8988T (cell line): Measurements from ENCODE around the gene PIGU.
"Not testable (repeated sequence)": the region's sequence is repeated elsewhere in the genome, so short reads cannot be mapped to it uniquely, and the experiment has no call there.

Experiments used
- DNase-seq: peaks from one replicate; pipeline ENCODE4 v3.0.0; 2011

The PIGU gene

GRCh38 chr20:34706912-34707784 lies 30.3 kb upstream of the PIGU start:
- DNase-seq: no peak

- no peak for DNase-seq
Observed at GRCh38 chr20:34706302-34706875, 29.5 kb upstream of the PIGU start.

DNA sequence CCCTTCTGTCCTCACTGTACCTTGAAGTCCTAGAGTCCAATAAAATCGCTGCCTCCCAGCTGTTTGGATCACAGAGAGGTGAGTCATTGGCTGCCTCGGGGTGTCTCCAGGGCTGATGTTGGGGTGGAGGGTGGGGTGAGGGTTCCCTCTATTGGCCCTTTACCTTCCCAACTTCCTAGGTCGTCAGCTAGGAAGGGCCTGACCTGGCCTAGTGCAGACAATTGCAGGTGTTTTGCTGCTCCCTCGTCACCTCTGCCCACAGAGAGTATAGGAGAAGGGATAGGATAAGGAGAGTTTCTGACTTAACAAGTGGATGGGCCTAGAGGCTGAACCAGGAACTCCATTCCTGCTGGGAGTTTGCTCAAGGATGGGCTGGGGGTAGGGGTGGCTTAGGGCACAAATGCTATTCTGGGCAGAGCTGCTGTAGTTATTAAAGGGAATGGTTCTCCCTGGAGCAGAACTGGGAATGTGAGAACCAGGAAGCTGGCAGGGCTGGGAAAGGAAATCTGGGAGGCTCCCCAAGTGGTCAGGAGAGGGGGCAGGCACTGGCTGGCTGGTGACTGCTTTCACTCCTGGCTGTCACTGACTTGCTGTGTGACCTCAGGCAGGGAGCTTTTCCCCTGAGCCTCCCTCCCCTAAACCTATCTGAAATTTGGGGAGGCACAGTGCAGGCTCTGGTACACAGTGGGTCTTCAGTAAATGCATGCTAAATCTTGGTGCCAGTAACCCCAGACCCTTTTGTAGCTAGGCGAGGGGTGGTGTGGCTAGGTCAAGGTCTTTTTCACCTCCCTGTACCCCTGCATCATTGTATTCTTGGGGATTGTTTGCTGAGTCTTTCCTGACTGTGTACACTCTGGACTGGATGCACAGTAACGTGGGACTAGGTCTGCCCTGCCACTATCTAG lies 28.8 kb upstream of the PIGU start:
- DNase-seq: no peak

DNA sequence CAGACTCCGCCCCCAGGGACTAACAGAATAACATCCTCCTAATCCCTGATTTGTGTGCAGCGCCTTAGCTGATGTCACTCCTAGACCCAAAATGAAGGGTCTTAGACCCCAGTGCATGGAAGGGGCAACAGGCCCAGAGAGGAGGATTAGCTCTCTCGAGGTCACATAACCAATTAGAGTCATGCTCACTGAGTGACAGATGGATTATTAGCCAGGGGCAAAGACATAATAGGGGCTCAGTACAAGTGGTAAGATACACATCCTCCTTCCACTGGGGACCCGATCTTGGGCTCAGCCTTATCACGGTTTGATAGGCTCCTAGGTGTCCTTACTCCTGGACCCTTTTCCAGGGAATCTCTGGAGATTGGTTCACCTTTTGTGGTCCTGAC lies 28.1 kb upstream of the PIGU start:
- DNase-seq: no peak

DNA sequence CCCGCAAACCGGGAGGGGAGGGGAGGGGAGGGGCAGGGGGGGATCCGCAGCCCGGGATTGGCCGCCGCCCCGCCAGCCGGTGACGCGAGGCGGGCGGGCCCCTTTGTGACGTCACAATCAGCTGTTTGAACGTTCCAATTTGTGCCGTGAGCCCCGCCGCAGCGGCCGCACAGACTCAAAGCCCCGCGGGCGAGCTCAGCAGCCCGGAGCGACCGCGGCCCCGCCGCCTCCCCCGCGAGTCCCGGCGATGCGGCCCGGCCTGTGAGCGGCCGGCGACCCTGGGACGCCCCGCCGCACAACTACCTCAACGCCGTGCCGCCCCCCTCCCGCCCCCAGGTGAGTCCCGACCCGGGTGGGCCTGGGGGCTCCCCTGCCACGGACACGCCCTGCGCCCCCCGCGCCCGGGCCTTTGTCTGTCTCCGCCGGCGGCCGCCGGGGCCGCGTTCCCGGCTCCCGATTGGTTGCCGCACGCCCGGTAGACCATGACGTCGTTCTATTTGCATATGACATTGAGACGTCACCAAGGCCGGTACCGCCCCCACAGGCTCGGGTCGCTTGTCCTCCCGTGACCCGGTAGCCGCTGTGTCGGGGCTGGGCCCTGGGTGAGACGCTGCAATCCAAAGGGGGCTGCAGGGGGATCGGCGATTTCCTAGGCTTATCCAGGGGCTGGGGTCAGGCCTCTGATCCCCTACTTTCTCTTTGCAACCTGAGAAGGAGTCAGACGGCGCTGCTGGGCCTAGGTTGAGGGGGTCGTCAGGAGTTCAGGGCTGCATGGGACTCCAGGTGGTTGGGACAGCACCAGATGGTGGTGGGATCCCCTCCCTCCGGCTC lies 27.5 kb upstream of the PIGU start, which contains the start of gene TP53INP2:
Gene TP53INP2, plus strand, starts transcription at position 168 of the 831 bp plus-strand sequence. CDS start 4,396 bp downstream, outside the sequence.
- peak; percentile 83 for DNase-seq

- no peak for DNase-seq
Observed at GRCh38 chr20:34703424-34704176, 26.7 kb upstream of the PIGU start.

DNA sequence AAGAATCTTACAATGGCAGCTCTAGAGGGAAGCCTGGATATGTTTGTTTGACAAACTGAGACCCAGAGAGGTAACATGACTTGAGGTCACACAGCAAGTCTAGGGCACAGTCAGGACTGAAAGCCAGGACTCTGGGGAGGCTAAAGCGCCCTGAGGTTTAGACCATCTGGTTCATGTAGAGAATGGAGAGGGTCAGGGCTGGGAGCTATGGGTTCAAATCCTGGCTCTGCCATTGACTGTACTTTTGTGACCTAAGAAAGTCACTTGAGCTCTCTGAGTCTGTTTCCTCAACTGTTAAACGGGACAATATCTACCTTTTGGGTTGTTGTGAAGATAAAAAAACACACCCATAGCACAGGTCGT lies 26.1 kb upstream of the PIGU start:
- no peak for DNase-seq

DNA sequence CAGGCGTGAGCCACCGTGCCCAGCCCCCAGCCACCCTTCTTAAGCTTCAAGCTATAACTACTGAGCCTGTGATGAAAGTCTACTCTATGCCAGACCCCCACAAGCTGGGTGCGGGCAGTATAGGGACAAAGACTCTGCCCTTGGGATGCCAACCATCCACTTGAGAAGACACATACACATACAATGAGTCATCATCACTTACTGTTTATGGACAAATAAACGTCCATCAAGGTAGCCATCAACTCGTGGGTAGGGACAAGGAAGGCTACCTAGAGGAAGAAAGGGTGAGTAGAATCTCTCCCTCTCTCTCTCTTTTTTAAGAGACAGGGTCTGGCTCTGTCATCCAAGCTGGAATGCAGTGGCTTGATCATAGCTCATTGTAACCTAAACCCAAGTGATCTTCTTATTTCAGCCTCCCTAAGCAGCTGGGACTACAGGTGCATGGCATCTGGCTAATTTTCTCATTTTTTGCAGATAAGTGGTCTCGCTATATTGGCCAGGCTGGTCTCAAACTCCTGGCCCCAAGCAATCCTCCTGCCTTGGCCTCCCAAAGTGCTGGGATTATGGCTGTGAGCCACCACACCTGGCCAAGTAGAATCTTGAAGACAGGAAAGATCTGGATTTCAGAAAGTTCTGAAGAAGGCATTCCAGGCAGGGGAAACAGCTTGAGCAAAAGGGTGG lies 24.7 kb upstream of the PIGU start:
- DNase-seq: no peak

- DNase-seq: no peak
Observed at GRCh38 chr20:34693414-34693813, 16.5 kb upstream of the PIGU start.

- DNase-seq: no peak
Observed at GRCh38 chr20:34691838-34692237, 14.9 kb upstream of the PIGU start.

- no peak for DNase-seq
Observed at GRCh38 chr20:34689486-34689885, 12.6 kb upstream of the PIGU start.

- DNase-seq: no peak
Observed at GRCh38 chr20:34683667-34684066, 6.8 kb upstream of the PIGU start.

GRCh38 chr20:34680586-34681175 lies 3.8 kb upstream of the PIGU start:
- DNase-seq: no peak

- DNase-seq: no peak
Observed at GRCh38 chr20:34675993-34676641, 775 bp downstream of the PIGU start.

DNA sequence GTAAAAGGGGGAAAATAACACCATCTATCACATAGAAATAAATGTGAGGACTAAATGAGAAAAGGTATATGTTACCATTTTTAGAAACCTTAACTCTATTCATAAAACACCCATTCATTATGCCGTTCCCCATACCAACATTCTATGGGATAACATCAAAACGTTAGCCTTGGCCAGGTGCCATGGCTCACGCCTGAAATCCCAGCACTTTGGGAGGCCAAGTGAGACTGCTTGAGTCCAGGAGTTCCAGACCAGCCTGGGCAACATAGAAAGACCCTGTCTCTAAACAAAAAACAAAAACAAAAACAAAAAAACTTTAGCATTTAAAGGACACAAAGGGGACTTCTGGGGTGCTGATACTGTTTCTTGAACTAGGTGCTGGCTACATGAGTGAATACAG lies 1.3 kb downstream of the PIGU start:
- DNase-seq: no peak

- DNase-seq: no peak
Observed at GRCh38 chr20:34673412-34673811, 3.5 kb downstream of the PIGU start.

- no peak for DNase-seq
Observed at GRCh38 chr20:34669094-34669493, 7.8 kb downstream of the PIGU start.

- not testable (repeated sequence) for DNase-seq
Observed at GRCh38 chr20:34664751-34665150, 12.1 kb downstream of the PIGU start.

DNA sequence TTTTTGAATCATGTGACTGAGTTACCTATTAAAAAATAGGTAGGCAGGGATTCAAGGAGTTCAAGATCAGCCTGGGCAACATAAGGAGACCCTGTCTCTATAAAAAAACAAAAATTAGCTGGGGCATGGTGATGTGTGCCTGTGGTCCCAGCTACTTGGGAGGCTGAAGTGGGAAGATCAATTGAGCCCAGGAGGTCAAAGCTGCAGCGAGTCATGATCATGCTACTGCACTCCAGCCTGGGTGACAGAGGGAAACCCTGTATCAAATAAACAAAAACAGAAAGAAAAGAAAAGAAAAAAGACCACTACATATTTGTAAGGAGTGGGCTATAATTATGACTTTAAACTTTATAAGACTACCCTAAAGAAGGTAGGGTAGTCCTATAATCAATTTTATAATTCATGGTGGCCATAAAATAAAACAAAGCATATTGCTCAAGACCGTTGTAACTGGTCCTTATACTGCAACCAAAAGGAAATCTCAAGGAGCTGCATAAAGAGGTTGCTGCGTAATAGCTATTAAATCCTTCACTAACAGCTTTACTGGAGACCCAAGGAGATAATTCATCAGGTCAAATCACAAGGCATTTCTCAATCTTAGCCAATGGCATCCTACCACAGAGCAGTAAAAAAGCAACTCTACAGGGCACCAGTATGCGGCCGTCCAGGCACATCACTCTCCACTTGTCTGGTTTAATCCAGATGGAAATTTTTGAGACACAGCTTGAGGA lies 13.5 kb downstream of the PIGU start:
- no peak for DNase-seq
